Measurements from ENCODE around the gene CCDC141. TPM values are rescaled to one million over a fixed set of nuclear protein-coding genes. Genes with fewer than 3 reads are reported as not detected.

CCDC141 gene
- total RNA-seq, 1 experiment from 2014 or later: 0.30 TPM

DNA sequence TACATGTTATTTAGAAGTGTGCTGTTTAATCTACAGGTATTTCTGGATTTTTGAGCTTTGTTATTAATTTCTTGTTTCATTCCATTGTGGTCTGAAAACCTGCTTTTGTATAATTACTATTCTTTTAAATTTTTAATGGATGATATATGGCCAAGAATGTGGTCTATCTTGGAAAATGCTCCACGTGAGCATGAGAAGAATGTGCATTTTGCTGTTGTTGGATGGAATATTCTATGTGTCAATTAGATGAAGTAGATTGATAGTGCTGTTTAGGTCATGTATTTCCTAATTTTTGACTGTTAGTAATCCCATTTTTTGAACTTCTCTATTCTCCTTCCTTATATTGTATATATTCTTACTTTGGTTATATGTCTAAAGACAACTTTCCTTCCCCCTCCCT lies 222.8 kb downstream of the CCDC141 start:
- ChIA-PET CTCF (no interaction called here), RAD21 (ENCODE audit: low non-redundant PET in 1 of 2, low total read pairs in 2 of 2, uncharacterized antibody in 2 of 2, unreplicated experiment in 2 of 2) (no interaction called here), POLR2A (no interaction called here)
- Histone ChIP-seq H3K9ac (ENCODE audit: low read length) (no peak overlapping the region), H3K4me2 (ENCODE audit: low read length) (no peak overlapping the region), H3K36me3 (ENCODE audit: control insufficient read depth in 1 of 2, insufficient read depth in 2 of 2, low read length in 2 of 2) (no peaks in the 10 kb centered on the region), H2AFZ (ENCODE audit: low read depth, low read length, poor library complexity, severe bottlenecking) (no peak overlapping the region), H3K4me1 (ENCODE audit: control insufficient read depth in 1 of 2, insufficient read depth in 2 of 2, low read length in 2 of 2) (no peaks in the 10 kb centered on the region), H3K9me3 (ENCODE audit: control insufficient read depth in 1 of 2, insufficient read depth in 1 of 2, low read depth in 1 of 2, low read length in 2 of 2) (no peaks in the 10 kb centered on the region), H3K4me3 (replicated peaks in 1 of 2; ENCODE audit: low read depth in 1 of 2, low read length in 2 of 2) (no peak overlapping the region), H3K79me2 (ENCODE audit: insufficient read depth, low read length) (no peaks in the 10 kb centered on the region), H3K27ac (ENCODE audit: low read depth, low read length) (no peak overlapping the region), H3K27me3 (ENCODE audit: insufficient read depth, low read length) (no peaks in the 10 kb centered on the region), H4K20me1 (ENCODE audit: insufficient read depth) (no peaks in the 10 kb centered on the region), H3K9me2 (ENCODE audit: insufficient read depth) (no peaks in the 10 kb centered on the region)
- no peak for ATAC-seq
- intact Hi-C loops (cut with micrococcal nuclease): no loop called here
- TF ChIP-seq, protein P1, sequence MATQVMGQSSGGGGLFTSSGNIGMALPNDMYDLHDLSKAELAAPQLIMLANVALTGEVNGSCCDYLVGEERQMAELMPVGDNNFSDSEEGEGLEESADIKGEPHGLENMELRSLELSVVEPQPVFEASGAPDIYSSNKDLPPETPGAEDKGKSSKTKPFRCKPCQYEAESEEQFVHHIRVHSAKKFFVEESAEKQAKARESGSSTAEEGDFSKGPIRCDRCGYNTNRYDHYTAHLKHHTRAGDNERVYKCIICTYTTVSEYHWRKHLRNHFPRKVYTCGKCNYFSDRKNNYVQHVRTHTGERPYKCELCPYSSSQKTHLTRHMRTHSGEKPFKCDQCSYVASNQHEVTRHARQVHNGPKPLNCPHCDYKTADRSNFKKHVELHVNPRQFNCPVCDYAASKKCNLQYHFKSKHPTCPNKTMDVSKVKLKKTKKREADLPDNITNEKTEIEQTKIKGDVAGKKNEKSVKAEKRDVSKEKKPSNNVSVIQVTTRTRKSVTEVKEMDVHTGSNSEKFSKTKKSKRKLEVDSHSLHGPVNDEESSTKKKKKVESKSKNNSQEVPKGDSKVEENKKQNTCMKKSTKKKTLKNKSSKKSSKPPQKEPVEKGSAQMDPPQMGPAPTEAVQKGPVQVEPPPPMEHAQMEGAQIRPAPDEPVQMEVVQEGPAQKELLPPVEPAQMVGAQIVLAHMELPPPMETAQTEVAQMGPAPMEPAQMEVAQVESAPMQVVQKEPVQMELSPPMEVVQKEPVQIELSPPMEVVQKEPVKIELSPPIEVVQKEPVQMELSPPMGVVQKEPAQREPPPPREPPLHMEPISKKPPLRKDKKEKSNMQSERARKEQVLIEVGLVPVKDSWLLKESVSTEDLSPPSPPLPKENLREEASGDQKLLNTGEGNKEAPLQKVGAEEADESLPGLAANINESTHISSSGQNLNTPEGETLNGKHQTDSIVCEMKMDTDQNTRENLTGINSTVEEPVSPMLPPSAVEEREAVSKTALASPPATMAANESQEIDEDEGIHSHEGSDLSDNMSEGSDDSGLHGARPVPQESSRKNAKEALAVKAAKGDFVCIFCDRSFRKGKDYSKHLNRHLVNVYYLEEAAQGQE (IDR thresholded peaks at IDR 0.05; ENCODE audit: low read depth): no peak
- no peak for DNase-seq (ENCODE audit: low read depth, low spot score)
- no TSS peak for BruUV-seq (replicated peaks)

DNA sequence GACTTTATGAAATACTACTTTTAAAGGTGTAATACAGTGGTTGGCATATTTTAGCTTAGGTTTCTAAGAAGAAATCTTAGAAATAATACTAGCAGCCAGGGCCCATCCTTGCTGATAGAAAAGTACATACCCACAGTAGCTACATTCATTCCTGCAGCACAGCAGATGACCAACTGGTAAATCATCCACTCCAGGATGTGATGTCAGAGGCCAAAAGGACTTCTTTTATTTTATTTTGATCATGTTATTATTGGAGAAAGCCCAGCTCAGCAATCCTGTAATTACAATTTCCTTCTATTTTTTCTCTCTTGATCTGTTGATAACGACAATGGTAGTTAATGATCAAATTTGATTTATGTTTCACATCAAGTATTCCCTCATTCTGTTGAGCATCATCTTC lies 224.8 kb downstream of the CCDC141 start:
- no TSS peak for BruUV-seq (replicated peaks)
- Histone ChIP-seq H3K9me3 (ENCODE audit: control insufficient read depth in 1 of 2, insufficient read depth in 1 of 2, low read depth in 1 of 2, low read length in 2 of 2) (no peaks in the 10 kb centered on the region), H3K4me1 (ENCODE audit: control insufficient read depth in 1 of 2, insufficient read depth in 2 of 2, low read length in 2 of 2) (no peaks in the 10 kb centered on the region), H3K9ac (ENCODE audit: low read length) (no peak overlapping the region), H3K79me2 (ENCODE audit: insufficient read depth, low read length) (no peaks in the 10 kb centered on the region), H4K20me1 (ENCODE audit: insufficient read depth) (no peaks in the 10 kb centered on the region), H3K4me3 (replicated peaks in 1 of 2; ENCODE audit: low read depth in 1 of 2, low read length in 2 of 2) (no peak overlapping the region), H2AFZ (ENCODE audit: low read depth, low read length, poor library complexity, severe bottlenecking) (no peak overlapping the region), H3K4me2 (ENCODE audit: low read length) (no peak overlapping the region), H3K9me2 (ENCODE audit: insufficient read depth) (no peaks in the 10 kb centered on the region), H3K27ac (ENCODE audit: low read depth, low read length) (no peak overlapping the region), H3K36me3 (ENCODE audit: control insufficient read depth in 1 of 2, insufficient read depth in 2 of 2, low read length in 2 of 2) (no peaks in the 10 kb centered on the region), H3K27me3 (ENCODE audit: insufficient read depth, low read length) (no peaks in the 10 kb centered on the region)
- RAD21 ChIA-PET (ENCODE audit: low non-redundant PET in 1 of 2, low total read pairs in 2 of 2, uncharacterized antibody in 2 of 2, unreplicated experiment in 2 of 2): no interaction called here
- no peak for ATAC-seq
- no peak for DNase-seq (ENCODE audit: low read depth, low spot score)
- intact Hi-C loops (cut with micrococcal nuclease): no loop called here
- CTCF ChIA-PET: no interaction called here
- POLR2A ChIA-PET: interaction anchor here (0.6 kb wide), 1 partner anchor 351 kb away, joined by 3 read pairs; no protein-coding TSS in a partner anchor
- TF ChIP-seq EZH2phosphoT487 (IDR thresholded peaks at IDR 0.05; ENCODE audit: borderline replicate concordance) (no peak), CBX3 (IDR thresholded peaks at IDR 0.05; ENCODE audit: low read depth) (no peak), RAD21 (IDR thresholded peaks at IDR 0.05; ENCODE audit: low read depth) (no peak), POLR2A (IDR thresholded peaks at IDR 0.05; ENCODE audit: borderline replicate concordance, extremely low read depth, insufficient read depth, insufficient read length) (no peak), JUND (IDR thresholded peaks at IDR 0.05) (no peak), CEBPB (IDR thresholded peaks at IDR 0.05; ENCODE audit: low read depth) (no peak), YY1 (IDR thresholded peaks at IDR 0.05; ENCODE audit: extremely low read depth, insufficient replicate concordance, low read depth, low read length) (no peak), ELF1 (IDR thresholded peaks at IDR 0.05; ENCODE audit: borderline replicate concordance, low read depth) (no peak), SRF (IDR thresholded peaks at IDR 0.05; ENCODE audit: low read depth) (no peak), SP1 (IDR thresholded peaks at IDR 0.05; ENCODE audit: low read depth) (no peak), EGR1 (IDR thresholded peaks at IDR 0.05; ENCODE audit: low read depth) (no peak)
- TF ChIP-seq, protein P2, sequence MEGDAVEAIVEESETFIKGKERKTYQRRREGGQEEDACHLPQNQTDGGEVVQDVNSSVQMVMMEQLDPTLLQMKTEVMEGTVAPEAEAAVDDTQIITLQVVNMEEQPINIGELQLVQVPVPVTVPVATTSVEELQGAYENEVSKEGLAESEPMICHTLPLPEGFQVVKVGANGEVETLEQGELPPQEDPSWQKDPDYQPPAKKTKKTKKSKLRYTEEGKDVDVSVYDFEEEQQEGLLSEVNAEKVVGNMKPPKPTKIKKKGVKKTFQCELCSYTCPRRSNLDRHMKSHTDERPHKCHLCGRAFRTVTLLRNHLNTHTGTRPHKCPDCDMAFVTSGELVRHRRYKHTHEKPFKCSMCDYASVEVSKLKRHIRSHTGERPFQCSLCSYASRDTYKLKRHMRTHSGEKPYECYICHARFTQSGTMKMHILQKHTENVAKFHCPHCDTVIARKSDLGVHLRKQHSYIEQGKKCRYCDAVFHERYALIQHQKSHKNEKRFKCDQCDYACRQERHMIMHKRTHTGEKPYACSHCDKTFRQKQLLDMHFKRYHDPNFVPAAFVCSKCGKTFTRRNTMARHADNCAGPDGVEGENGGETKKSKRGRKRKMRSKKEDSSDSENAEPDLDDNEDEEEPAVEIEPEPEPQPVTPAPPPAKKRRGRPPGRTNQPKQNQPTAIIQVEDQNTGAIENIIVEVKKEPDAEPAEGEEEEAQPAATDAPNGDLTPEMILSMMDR (IDR thresholded peaks at IDR 0.05 in 2 of 3, conservative IDR thresholded peaks at IDR 0.05 in 1 of 3; ENCODE audit: borderline replicate concordance in 1 of 3, insufficient read depth in 1 of 3, low read depth in 2 of 3, low read length in 2 of 3): no peak
- TF ChIP-seq, protein P1 (IDR thresholded peaks at IDR 0.05; ENCODE audit: low read depth): no peak

Data from HCT116 (cell line).